HepG2 (cell line): Measurements from ENCODE around the gene GSC2. TPM values are rescaled to one million over a fixed set of nuclear protein-coding genes. Genes with fewer than 3 reads are reported as not detected.

Experiments used
- ATAC-seq: fragments of 200-7000 bp; cut with Tn5 transposase; 3 replicates; pipeline ENCODE4 v1.9.1; 2020; ENCODE audit warnings: mild to moderate bottlenecking, moderate library complexity
- BruUV-seq: library from RNA; stranded (reverse); fragments of 400-500 nt; replicated peaks from 2 replicates; lab custom pipeline; 2021; lab: Mats Ljungman, UMichigan
- CTCF ChIA-PET: fragments of 300-600 bp; formaldehyde crosslinking; extraction: SDS; loops from one replicate; lab custom pipeline; 2021; ENCODE audit warnings: low total read pairs, inconsistent platforms, low intra/inter-chr PET ratio; lab: Yijun Ruan, JAX
- POLR2A ChIA-PET: fragments of 350-600 bp; sonication (Branson Sonifier 250); formaldehyde crosslinking; loops from one replicate; lab custom pipeline; 2020; ENCODE audit warnings: antibody characterized with exemption, inconsistent platforms; lab: Yijun Ruan, JAX
- DNase-seq: peaks from one replicate; pipeline ENCODE4 v3.0.0-alpha.2; 2015; ENCODE audit warnings: low spot score
- FAIRE-seq: peaks from 3 replicates; lab custom pipeline; 2011; peaks lifted over from hg19 to GRCh38; lab: Jason Lieb, UNC
- H2AFZ ChIP-seq: one replicate; pipeline ENCODE4 v1.6.1; 2011; ENCODE audit warnings: low read length, inconsistent platforms
- H3K27ac ChIP-seq: fragments of 300-600 bp; 3 replicates; pipeline ENCODE4 v1.8.0; 2011; ENCODE audit warnings: mixed run types, mild to moderate bottlenecking, mixed read lengths, low read length, inconsistent platforms; ENCODE audit not compliant: insufficient read depth; ENCODE audit errors: extremely low read length
- H3K27me3 ChIP-seq, 2 experiments: fragments of 200-600 bp in 1 of 2; 2 replicates in 1 of 2; 3 replicates in 1 of 2; pipeline versions ENCODE4 v1.6.0 to v1.8.0; 2011; ENCODE audit warnings: low read length in 2 of 2, mild to moderate bottlenecking in 2 of 2, moderate library complexity in 2 of 2, inconsistent platforms in 1 of 2; ENCODE audit not compliant: insufficient read depth in 2 of 2, control insufficient read depth in 1 of 2
- H3K36me3 ChIP-seq, 2 experiments: fragments of 200-600 bp in 1 of 2; replicated peaks in 1 of 2; 2 replicates in 1 of 2; 3 replicates in 1 of 2; pipeline versions ENCODE4 v1.5.1 to v1.8.0; 2011; ENCODE audit warnings: low read length in 2 of 2, inconsistent platforms in 1 of 2; ENCODE audit not compliant: insufficient read depth in 2 of 2, control insufficient read depth in 1 of 2
- H3K4me1 ChIP-seq: 2 replicates; pipeline ENCODE4 v1.5.1; 2012; ENCODE audit warnings: low read length, inconsistent platforms; ENCODE audit not compliant: insufficient read depth
- H3K4me2 ChIP-seq: 2 replicates; pipeline ENCODE4 v1.6.0; 2011; ENCODE audit warnings: low read depth, low read length, inconsistent platforms
- H3K4me3 ChIP-seq, 3 experiments: fragments of 200-600 bp in 1 of 3; sonication (generic), shearing (Covaris generic) in 1 of 3; replicated peaks in 1 of 3; 2 replicates each; pipeline ENCODE4 v1.5.1; 2011 to 2016; ENCODE audit warnings: low read length in 3 of 3, inconsistent platforms in 2 of 3, low read depth in 2 of 3, mild to moderate bottlenecking in 2 of 3, control low read depth in 1 of 3, mixed read lengths in 1 of 3; ENCODE audit not compliant: insufficient read depth in 1 of 3
- H3K79me2 ChIP-seq: one replicate; pipeline ENCODE4 v1.6.1; 2011; ENCODE audit warnings: low read length, inconsistent platforms; ENCODE audit not compliant: insufficient read depth
- H3K9ac ChIP-seq: 2 replicates; pipeline ENCODE4 v1.6.0; 2011; ENCODE audit warnings: mild to moderate bottlenecking, low read depth, low read length, inconsistent platforms; ENCODE audit not compliant: insufficient read depth
- H3K9me3 ChIP-seq: 2 replicates; pipeline ENCODE4 v1.5.1; 2012; ENCODE audit warnings: mild to moderate bottlenecking, low read length
- H4K20me1 ChIP-seq: 2 replicates; pipeline ENCODE4 v1.6.0; 2011; ENCODE audit warnings: inconsistent platforms, mild to moderate bottlenecking, low read length, moderate library complexity; ENCODE audit not compliant: insufficient read depth
- FOXA3 ChIP-seq: IDR thresholded peaks from 2 replicates; pipeline ENCODE4 v1.6.1; 2016; ENCODE audit warnings: missing genetic modification reagents, missing compliant biosample characterization
- JDP2 ChIP-seq: sonication (generic); formaldehyde crosslinking; IDR thresholded peaks from 2 replicates; pipeline ENCODE4 v1.8.1; 2022; ENCODE audit warnings: missing genetic modification reagents, borderline replicate concordance
- MAFK ChIP-seq, 2 experiments: IDR thresholded peaks in 1 of 2; conservative IDR thresholded peaks in 1 of 2; 2 replicates each; pipeline ENCODE4 v1.6.1; 2011; ENCODE audit warnings: improper control_type of control experiment in 2 of 2, low read length in 2 of 2
- PREB ChIP-seq: sonication (generic); formaldehyde crosslinking; IDR thresholded peaks from 2 replicates; pipeline ENCODE4 v1.4.0; 2020; ENCODE audit warnings: missing genetic modification reagents
- RARG ChIP-seq: sonication (generic); formaldehyde crosslinking; IDR thresholded peaks from 2 replicates; pipeline ENCODE4 v1.4.0; 2020; ENCODE audit warnings: low read depth, mild to moderate bottlenecking, missing genetic modification reagents
- RORA ChIP-seq: sonication (generic); formaldehyde crosslinking; IDR thresholded peaks from 2 replicates; pipeline ENCODE4 v1.5.0; 2020; ENCODE audit warnings: mild to moderate bottlenecking, missing genetic modification reagents, moderate library complexity
- SOX6 ChIP-seq, 2 experiments: fragments of 450-650 bp in 1 of 2; sonication (generic) in 1 of 2; formaldehyde crosslinking in 1 of 2; IDR thresholded peaks; 2 replicates each; pipeline versions ENCODE4 v1.4.0 to v1.6.1; 2017 to 2020; ENCODE audit warnings: antibody characterized with exemption in 1 of 2, mild to moderate bottlenecking in 1 of 2, missing genetic modification reagents in 1 of 2
- ZNF180 ChIP-seq: sonication (generic); formaldehyde crosslinking; IDR thresholded peaks from 2 replicates; pipeline ENCODE4 v1.4.0; 2020; ENCODE audit warnings: low read depth, missing genetic modification reagents, borderline replicate concordance
- ZNF280D ChIP-seq: sonication (generic); formaldehyde crosslinking; IDR thresholded peaks from 2 replicates; pipeline ENCODE4 v1.5.1; 2020; ENCODE audit warnings: mild to moderate bottlenecking, missing genetic modification reagents
- ZNF446 ChIP-seq: sonication (generic); formaldehyde crosslinking; IDR thresholded peaks from 2 replicates; pipeline ENCODE4 v1.5.0; 2020; ENCODE audit warnings: mild to moderate bottlenecking, missing genetic modification reagents
- ZSCAN5A ChIP-seq: sonication (generic); formaldehyde crosslinking; IDR thresholded peaks from 2 replicates; pipeline ENCODE4 v1.8.0; 2022; ENCODE audit warnings: mild to moderate bottlenecking, missing genetic modification reagents, borderline replicate concordance
- WGBS: methylation state at CpG from one replicate; pipeline ENCODE4 v1.1.6; 2017; ENCODE audit warnings: low lambda C conversion rate; 5-methylcytosine and 5-hydroxymethylcytosine counted together
- in situ Hi-C: cut with HindIII; loops from 2 replicates; pipeline ENCODE4 v1.10.0; 2017; ENCODE audit warnings: low pct_unique_long_range_greater_than_20kb; ENCODE audit not compliant: extremely low pct_ligation_motif_present
- intact Hi-C: fragments of 100-400 bp; cut with micrococcal nuclease; formaldehyde crosslinking; loops from one replicate; pipeline ENCODE4 v1.10.0; 2022; ENCODE audit not compliant: unreplicated experiment
- polyA plus RNA-seq, 8 experiments: library from polyadenylated mRNA; depleted of rRNA in 3 of 8; stranded (reverse) in 7 of 8; unstranded in 1 of 8; fragments of >200 nt; fragmentation: Illumina TruSeq in 4 of 8; extraction: Trizol in 4 of 8; gene quantifications; 2 replicates each; pipeline versions ENCODE4 v1.2.1 to v1.2.3, GENCODE V29; 2011 to 2016; ENCODE audit warnings: low read depth in 4 of 8, missing spikeins in 1 of 8, mixed read lengths in 1 of 8; ENCODE audit not compliant: insufficient read depth in 1 of 8
- total RNA-seq, 5 experiments: library from RNA; depleted of rRNA; stranded (reverse); fragments of >200 nt; fragmentation: Illumina TruSeq; extraction: Trizol; gene quantifications; 2 replicates each; pipeline ENCODE4 v1.2.3, GENCODE V29; 2016; ENCODE audit warnings: low read depth in 1 of 5

GSC2 gene
- total and polyA plus RNA-seq, 2 of the 13 experiments (the other 11 are each of a cell fraction or from before 2014, with no cell fraction given), result not detected

- WGBS, result 22% methylated on average over 2 of the region's 8 CpGs
- no peak overlapping the region for H3K27ac ChIP-seq
- CTCF ChIA-PET, result no interaction called here
- H3K79me2 ChIP-seq, result no peaks in the 10 kb centered on the region
- H3K4me2 ChIP-seq, result no peak overlapping the region
- ATAC-seq (no peak), FAIRE-seq (no peak), DNase-seq (no peak)
- no peaks in the 10 kb centered on the region for H4K20me1 ChIP-seq
- BruUV-seq, result no TSS peak
- H3K9ac ChIP-seq, result no peak overlapping the region
- H3K4me3 ChIP-seq, result no peak overlapping the region
- no peak for TF ChIP-seq JDP2 (CRISPR knock-in tag)
- TF ChIP-seq FOXA3 (CRISPR knock-in tag), result no peak
- no peak for TF ChIP-seq ZSCAN5A
- no peak for TF ChIP-seq RORA (CRISPR knock-in tag)
- TF ChIP-seq, all 625 proteins: peak for 0
- H2AFZ ChIP-seq, result no peak overlapping the region
- H3K27me3 ChIP-seq, result peaks cover 2 to 37% of the 10 kb centered on the region in 2 experiments; a peak in 4 of 5 replicates
- no peaks in the 10 kb centered on the region for H3K9me3 ChIP-seq
- intact Hi-C loops, result no loop called here
- POLR2A ChIA-PET, result no interaction called here
- in situ Hi-C loops, result no loop called here
- peaks cover 17% of the 10 kb centered on the region for H3K4me1 ChIP-seq
- H3K36me3 ChIP-seq, result peaks cover 6 to 12% of the 10 kb centered on the region in 2 experiments; a peak in 4 of 5 replicates
Measured at GRCh38 chr22:19129871-19130270, 20.2 kb downstream of the GSC2 start.

- no peaks in the 10 kb centered on the region for H4K20me1 ChIP-seq
- H3K4me2 ChIP-seq, result no peak overlapping the region
- FAIRE-seq (no peak), ATAC-seq (no peak), DNase-seq (no peak)
- H3K27ac ChIP-seq, result no peak overlapping the region
- in situ Hi-C loops, result no loop called here
- no peaks in the 10 kb centered on the region for H3K79me2 ChIP-seq
- peaks cover 3 to 44% of the 10 kb centered on the region in 2 experiments; a peak in 4 of 5 replicates for H3K27me3 ChIP-seq
- intact Hi-C loops, result no loop called here
- peaks cover 22% of the 10 kb centered on the region for H3K4me1 ChIP-seq
- no peaks in the 10 kb centered on the region for H3K9me3 ChIP-seq
- WGBS, result 40% methylated on average over 3 of the region's 7 CpGs
- no peak overlapping the region for H3K9ac ChIP-seq
- POLR2A ChIA-PET, result no interaction called here
- no TSS peak for BruUV-seq
- CTCF ChIA-PET, result no interaction called here
- peaks cover 4 to 10% of the 10 kb centered on the region in 2 experiments; a peak in 4 of 5 replicates for H3K36me3 ChIP-seq
- H2AFZ ChIP-seq, result no peak overlapping the region
- no peak overlapping the region for H3K4me3 ChIP-seq
- no peak for TF ChIP-seq PREB (CRISPR knock-in tag)
- no peak for TF ChIP-seq RARG (CRISPR knock-in tag)
- TF ChIP-seq ZNF446 (CRISPR knock-in tag), result no peak
- no peak for TF ChIP-seq MAFK (conservative IDR thresholded peaks at IDR 0.05 in 1 of 2, IDR thresholded peaks at IDR 0.05 in 1 of 2; ENCODE audit: low read length in 2 of 2)
- no peak for TF ChIP-seq ZNF280D (CRISPR knock-in tag)
- no peak for TF ChIP-seq SOX6 (IDR thresholded peaks at IDR 0.05)
- no peak for TF ChIP-seq SOX6 (CRISPR knock-in tag; IDR thresholded peaks at IDR 0.05)
- no peak for TF ChIP-seq ZNF180 (CRISPR knock-in tag)
Measured at GRCh38 chr22:19128946-19129727, 21.0 kb downstream of the GSC2 start.
